SU-DHL-6 (cell line): ENCODE measurements around the gene FBLN7.

Experiments
- H2AFZ ChIP-seq: fragments of 200-600 bp; sonication (generic); 2 replicates; pipeline ENCODE4 v1.6.1; 2014; ENCODE audit warnings: low read depth, mild to moderate bottlenecking, moderate library complexity, mixed read lengths, antibody characterized with exemption, low read length; ENCODE audit not compliant: severe bottlenecking
- H3F3A ChIP-seq: fragments of 200-600 bp; shearing (Covaris generic); 2 replicates; pipeline ENCODE4 v1.6.0; 2016; ENCODE audit warnings: antibody characterized with exemption, mild to moderate bottlenecking; ENCODE audit not compliant: insufficient read depth
- H3K27ac ChIP-seq: fragments of 200-600 bp; sonication (generic); 2 replicates; pipeline ENCODE4 v1.5.1; 2016; ENCODE audit warnings: low read depth, mild to moderate bottlenecking, low read length, moderate library complexity, mixed read lengths
- H3K27me3 ChIP-seq: fragments of 200-600 bp; sonication (generic), shearing (Covaris generic); 2 replicates; pipeline ENCODE4 v1.6.0; 2014; ENCODE audit warnings: mild to moderate bottlenecking, low read length
- H3K36me3 ChIP-seq: fragments of 200-600 bp; sonication (generic); 2 replicates; pipeline ENCODE4 v1.6.1; 2014; ENCODE audit warnings: mild to moderate bottlenecking, low read length, mixed read lengths
- H3K4me2 ChIP-seq: fragments of 300-600, 200-600 bp; shearing (Covaris generic), sonication (generic); 2 replicates; pipeline ENCODE4 v1.6.0; 2014; ENCODE audit warnings: low read length, low read depth, mild to moderate bottlenecking; ENCODE audit not compliant: poor library complexity, severe bottlenecking
- H3K4me3 ChIP-seq: fragments of 200-600 bp; sonication (generic); 2 replicates; pipeline ENCODE4 v1.5.1; 2014; ENCODE audit warnings: antibody characterized with exemption, low read length, mild to moderate bottlenecking, mixed read lengths; ENCODE audit not compliant: insufficient read depth, poor library complexity, severe bottlenecking
- H3K79me2 ChIP-seq: fragments of 200-600 bp; sonication (generic); 2 replicates; pipeline ENCODE4 v1.6.1; 2014; ENCODE audit warnings: mild to moderate bottlenecking, low read length, moderate library complexity; ENCODE audit not compliant: insufficient read depth
- H3K9ac ChIP-seq: fragments of 200-600 bp; sonication (generic); 2 replicates; pipeline ENCODE4 v1.7.0; 2014; ENCODE audit warnings: mild to moderate bottlenecking, low read length
- H3K9me2 ChIP-seq: fragments of 200-600 bp; sonication (generic); replicated peaks from 2 replicates; pipeline ENCODE4 v1.6.1; 2014; ENCODE audit warnings: low read length; ENCODE audit not compliant: insufficient read depth
- H3K9me3 ChIP-seq: fragments of 200-600 bp; sonication (generic); 2 replicates; pipeline ENCODE4 v1.6.1; 2014; ENCODE audit warnings: low read length, mixed read lengths; ENCODE audit not compliant: insufficient read depth
- H4K20me1 ChIP-seq: fragments of 200-600 bp; sonication (generic); 2 replicates; pipeline ENCODE4 v1.6.1; 2014; ENCODE audit warnings: low read depth, mild to moderate bottlenecking, antibody characterized with exemption, low read length, moderate library complexity, mixed read lengths
- EZH2phosphoT487 ChIP-seq: fragments of 200-600 bp; sonication (generic), shearing (Covaris generic); conservative IDR thresholded peaks from 2 replicates; pipeline ENCODE4 v1.6.1; 2018; ENCODE audit warnings: mild to moderate bottlenecking, antibody characterized with exemption, low read length, moderate library complexity, mixed read lengths
- TF ChIP-seq, protein P1 (sequence below): fragments of 200-600 bp; sonication (generic); IDR thresholded peaks from one replicate; pipeline ENCODE4 v1.5.1; 2017; ENCODE audit warnings: antibody characterized with exemption, mild to moderate bottlenecking, low read length, moderate library complexity; ENCODE audit not compliant: insufficient read depth, poor library complexity, severe bottlenecking

The FBLN7 gene

GRCh38 chr2:112194028-112194427, 55.8 kb downstream of the FBLN7 start:
- no peak overlapping the region for H2AFZ ChIP-seq
- no peaks in the 10 kb centered on the region for H3F3A ChIP-seq
- H3K27ac ChIP-seq: no peak overlapping the region
- H3K27me3 ChIP-seq: no peaks in the 10 kb centered on the region
- no peaks in the 10 kb centered on the region for H3K9me2 ChIP-seq
- no peak overlapping the region for H3K4me2 ChIP-seq
- TF ChIP-seq EZH2phosphoT487: no peak
- TF ChIP-seq, protein P1, sequence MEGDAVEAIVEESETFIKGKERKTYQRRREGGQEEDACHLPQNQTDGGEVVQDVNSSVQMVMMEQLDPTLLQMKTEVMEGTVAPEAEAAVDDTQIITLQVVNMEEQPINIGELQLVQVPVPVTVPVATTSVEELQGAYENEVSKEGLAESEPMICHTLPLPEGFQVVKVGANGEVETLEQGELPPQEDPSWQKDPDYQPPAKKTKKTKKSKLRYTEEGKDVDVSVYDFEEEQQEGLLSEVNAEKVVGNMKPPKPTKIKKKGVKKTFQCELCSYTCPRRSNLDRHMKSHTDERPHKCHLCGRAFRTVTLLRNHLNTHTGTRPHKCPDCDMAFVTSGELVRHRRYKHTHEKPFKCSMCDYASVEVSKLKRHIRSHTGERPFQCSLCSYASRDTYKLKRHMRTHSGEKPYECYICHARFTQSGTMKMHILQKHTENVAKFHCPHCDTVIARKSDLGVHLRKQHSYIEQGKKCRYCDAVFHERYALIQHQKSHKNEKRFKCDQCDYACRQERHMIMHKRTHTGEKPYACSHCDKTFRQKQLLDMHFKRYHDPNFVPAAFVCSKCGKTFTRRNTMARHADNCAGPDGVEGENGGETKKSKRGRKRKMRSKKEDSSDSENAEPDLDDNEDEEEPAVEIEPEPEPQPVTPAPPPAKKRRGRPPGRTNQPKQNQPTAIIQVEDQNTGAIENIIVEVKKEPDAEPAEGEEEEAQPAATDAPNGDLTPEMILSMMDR: no peak
- H3K36me3 ChIP-seq: no peaks in the 10 kb centered on the region
- no peaks in the 10 kb centered on the region for H3K79me2 ChIP-seq
- H3K4me3 ChIP-seq: no peak overlapping the region
- H3K9ac ChIP-seq: no peak overlapping the region
- no peaks in the 10 kb centered on the region for H3K9me3 ChIP-seq
- no peaks in the 10 kb centered on the region for H4K20me1 ChIP-seq

DNA sequence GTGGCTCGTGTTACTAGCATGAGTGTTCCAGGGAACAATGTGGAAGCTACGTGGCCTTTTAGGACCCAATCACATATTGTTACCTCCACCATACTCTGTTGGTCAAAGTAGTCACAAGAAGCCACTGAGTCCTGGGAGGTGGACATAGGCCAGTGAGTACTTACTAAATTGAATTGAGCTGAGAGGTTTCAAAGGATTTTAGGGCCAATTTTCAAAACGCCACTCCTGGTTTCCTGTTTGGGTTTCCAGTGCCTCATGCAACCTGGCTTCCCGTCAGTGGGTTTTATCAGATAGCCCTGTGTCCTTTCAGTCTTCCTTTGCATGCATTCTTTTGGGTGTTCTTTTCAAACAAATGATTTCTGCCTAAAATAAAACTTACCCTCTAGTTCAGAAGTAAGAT, 56.3 kb downstream of the FBLN7 start:
- no peaks in the 10 kb centered on the region for H3K9me2 ChIP-seq
- no peak overlapping the region for H3K4me2 ChIP-seq
- H3K9ac ChIP-seq: no peak overlapping the region
- no peaks in the 10 kb centered on the region for H3K36me3 ChIP-seq
- H4K20me1 ChIP-seq: no peaks in the 10 kb centered on the region
- H3F3A ChIP-seq: no peaks in the 10 kb centered on the region
- H3K9me3 ChIP-seq: no peaks in the 10 kb centered on the region
- no peak overlapping the region for H2AFZ ChIP-seq
- H3K27ac ChIP-seq: no peak overlapping the region
- no peak overlapping the region for H3K4me3 ChIP-seq
- no peaks in the 10 kb centered on the region for H3K27me3 ChIP-seq
- no peaks in the 10 kb centered on the region for H3K79me2 ChIP-seq
- no peak for TF ChIP-seq EZH2phosphoT487
- TF ChIP-seq, protein P1: no peak

DNA sequence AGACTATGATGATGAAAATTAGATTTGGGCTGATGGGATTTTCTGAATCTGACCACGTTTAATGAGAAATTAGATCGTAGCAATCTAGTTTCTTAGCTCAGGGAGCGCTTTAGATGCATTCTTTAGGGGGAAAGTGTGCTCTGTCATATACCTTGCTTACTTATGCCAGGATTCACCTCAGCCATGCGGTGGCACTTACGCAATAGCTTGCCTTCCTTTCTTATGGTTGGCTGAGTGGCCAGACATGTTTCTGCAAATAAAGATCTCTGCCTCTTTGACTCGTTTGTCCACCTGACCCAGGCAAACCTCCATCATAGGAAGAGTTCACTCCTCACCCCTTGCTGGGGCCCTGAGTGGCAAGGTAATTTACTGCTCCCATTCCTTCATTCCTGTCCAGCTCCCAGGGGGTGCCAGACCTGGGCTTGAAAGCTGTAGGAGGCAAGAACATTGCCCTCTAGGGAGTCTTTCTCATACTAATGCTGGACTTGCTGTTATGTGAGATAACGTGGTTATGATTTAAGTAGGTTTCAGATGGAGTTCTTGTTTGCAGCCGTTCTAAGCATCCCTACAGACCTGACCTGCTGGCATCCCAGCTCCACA, 57.1 kb downstream of the FBLN7 start:
- Histone ChIP-seq H3K36me3 (no peaks in the 10 kb centered on the region), H3K4me2 (no peak overlapping the region), H3F3A (no peaks in the 10 kb centered on the region), H3K27ac (no peak overlapping the region), H4K20me1 (no peaks in the 10 kb centered on the region), H3K9me2 (no peaks in the 10 kb centered on the region), H3K79me2 (no peaks in the 10 kb centered on the region), H2AFZ (no peak overlapping the region), H3K4me3 (no peak overlapping the region), H3K27me3 (no peaks in the 10 kb centered on the region), H3K9ac (no peak overlapping the region), H3K9me3 (0 out of 2 replicates have a peak, but pooled peaks cover 3% of the 10 kb centered on the region)
- TF ChIP-seq, protein P1: no peak
- TF ChIP-seq EZH2phosphoT487: no peak
